HG03558 (cell line): Measurements from ENCODE around the gene SPDYE17.
"Not testable (repeated sequence)": the region's sequence is repeated elsewhere in the genome, so short reads cannot be mapped to it uniquely, and the experiment has no call there.

Source experiments
- ATAC-seq: cut with Tn5 transposase; IDR thresholded peaks from one replicate; pipeline ENCODE4 v1.9.1; 2021; ENCODE audit warnings: moderate number of reproducible peaks; ENCODE audit not compliant: unreplicated experiment; ENCODE audit errors: extremely low read depth

The SPDYE17 gene

DNA sequence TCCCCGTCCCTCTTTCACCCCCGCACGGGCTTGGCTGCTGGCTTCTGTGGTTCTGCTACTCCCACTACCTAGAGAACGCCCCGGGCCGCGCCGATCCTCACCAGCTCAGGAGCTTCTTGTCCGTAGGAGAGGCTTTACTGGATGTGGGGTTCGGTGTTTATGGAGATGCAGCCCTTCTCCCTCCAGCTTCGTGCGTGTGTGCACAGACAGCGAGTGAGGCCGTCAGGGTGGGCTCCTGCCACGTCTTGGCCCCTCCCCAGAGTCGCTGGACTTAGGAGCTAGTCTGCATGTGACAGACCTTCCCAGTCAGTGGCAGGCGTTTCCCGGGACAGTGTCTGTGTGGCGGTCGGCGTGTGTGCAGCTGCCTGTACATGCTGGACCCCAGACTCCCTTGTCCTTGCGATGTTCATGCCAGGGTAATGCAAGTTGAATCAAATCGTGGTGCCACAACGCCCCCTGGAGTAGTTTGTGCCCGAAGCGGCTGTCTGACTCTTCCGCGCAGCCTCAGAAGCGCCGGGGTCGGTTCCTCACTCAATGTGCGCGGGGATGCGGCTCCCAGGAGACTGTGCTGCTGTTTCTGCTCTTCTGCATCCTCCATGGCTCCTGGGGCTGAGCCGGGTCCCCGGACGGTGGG is 32.6 kb downstream of the SPDYE17 start:
- not testable (repeated sequence) for ATAC-seq

DNA sequence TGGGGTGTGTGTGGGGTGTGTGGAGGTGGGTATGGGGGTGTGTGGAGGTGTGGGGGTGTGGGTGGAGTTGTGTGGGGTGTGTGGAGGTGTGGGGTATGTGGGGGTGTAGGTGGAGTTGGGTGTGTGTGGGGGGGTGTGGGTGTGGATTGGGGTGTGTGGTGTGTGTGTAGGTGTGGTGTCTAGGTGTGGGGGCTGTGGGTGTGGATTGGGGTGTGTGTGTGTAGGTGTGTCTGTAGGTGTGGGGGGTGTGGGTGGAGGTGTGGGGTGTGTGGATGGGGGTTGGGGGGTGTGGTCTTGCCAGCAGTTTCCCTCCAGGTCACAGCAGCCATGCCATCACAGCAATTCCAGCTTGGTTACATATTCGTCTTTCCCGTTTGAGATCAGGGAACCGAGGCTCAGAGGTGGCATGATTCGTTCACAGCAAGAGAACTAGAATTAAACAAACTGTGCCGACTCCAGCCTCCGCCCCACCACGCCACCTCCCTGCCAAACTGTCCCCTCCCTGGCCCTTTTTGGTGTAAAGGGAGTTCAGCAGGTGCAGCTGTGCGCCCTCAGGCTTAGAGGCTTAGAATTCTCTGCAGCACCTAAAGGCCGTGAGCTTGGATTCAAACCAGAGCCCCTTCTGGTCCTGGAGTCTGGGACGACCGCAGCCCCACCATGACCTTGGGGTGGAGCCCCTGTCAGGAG is 33.3 kb downstream of the SPDYE17 start:
- ATAC-seq, result not testable (repeated sequence)

DNA sequence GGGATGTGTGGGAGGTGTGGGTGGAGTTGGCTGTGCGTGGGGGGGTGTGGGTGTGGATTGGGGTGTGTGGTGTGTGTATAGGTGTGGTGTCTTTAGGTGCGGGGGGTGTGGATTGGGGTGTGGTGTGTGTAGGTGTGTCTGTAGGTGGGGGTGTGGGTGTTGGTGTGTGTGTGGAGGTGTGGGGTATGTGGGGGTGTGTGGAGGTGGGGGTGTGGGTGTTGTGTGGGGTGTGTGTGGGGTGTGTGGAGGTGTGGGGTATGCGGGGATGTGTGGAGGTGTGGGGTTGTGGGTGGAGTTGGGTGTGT is 33.9 kb downstream of the SPDYE17 start:
- no peak for ATAC-seq

DNA sequence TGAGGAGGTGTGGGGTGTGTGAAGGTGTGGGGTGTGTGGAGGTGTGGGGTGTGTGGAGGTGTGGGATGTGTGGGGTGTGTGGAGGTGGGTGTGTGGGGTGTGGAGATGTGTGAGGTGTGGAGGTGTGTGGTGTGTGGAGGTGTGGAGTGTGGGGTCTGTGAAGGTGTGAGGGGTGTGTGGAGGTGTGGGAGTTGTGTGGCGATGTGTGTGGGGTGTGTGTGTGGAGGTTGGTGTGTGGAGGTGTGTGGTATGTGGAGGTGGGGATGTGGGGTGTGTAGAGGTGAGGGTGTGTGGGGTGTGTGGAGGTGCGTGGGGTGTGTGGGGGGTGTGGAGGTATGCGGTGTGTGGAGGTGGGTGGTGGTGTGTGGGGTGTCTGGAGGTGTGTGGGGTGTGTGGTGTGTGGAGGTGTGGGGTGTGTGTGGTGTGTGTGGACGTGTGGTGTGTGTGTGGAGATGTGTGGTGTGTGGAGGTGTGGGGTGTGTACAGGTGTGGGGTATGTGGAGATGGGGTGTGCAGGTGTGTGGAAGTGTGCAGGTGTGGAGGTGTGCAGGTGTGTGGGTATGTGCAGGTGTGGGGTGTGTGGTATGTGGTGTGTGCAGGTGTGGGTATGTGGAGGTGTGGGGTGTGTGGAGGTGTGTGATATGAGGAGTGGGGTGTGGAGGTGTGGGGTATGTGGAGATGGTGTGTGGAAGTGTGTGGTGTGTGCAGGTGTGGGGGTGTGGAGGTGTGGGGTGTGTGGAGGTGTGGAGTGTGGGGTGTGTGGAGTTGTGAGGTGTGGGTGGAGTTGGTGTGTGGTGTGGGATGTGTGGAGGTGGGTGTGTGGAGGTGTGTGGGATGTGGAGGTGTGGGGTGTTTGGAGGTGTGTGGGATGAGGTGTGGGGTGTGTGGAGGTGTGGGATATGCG is 34.5 kb downstream of the SPDYE17 start:
- ATAC-seq, result no peak

DNA sequence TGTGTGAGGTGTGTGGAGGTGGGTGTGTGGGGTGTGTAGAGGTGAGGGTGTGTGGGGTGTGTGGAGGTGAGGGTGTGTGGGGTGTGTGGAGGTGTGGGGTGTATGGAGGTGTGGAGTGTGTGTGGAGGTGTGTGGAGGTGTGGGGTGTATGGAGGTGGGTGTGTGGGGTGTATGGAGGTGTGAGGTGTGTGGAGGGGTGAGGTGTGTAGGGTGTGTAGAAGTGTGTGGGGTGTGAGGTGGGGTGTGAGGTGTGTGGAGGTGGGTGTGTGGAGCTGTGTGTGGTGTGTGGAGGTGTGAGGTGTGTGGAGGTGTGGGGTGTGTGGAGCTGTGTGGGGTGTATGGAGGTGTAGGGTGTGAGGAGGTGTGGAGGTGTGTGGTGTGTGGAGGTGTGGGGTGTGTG is 35.2 kb downstream of the SPDYE17 start:
- not testable (repeated sequence) for ATAC-seq

DNA sequence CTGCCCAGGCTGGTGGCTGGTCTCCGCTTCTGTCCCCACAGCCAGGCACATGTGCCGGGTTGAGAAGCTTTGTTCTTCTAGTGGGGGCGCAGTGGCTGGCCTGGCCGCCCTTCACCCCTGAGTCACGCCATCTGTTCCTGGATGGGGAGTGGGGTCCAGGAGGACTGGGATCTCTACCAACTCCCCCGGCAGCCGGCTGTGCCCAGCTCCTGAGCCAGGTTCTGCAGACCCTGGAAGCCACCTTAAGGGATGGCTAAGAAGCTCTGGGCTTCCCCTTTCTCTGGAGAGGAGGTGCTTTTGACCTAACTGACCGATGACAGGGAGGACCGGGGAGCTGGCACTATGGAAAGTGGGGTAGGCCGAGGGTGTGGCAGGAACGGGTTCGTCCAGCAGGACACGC is 37.9 kb downstream of the SPDYE17 start:
- not testable (repeated sequence) for ATAC-seq

DNA sequence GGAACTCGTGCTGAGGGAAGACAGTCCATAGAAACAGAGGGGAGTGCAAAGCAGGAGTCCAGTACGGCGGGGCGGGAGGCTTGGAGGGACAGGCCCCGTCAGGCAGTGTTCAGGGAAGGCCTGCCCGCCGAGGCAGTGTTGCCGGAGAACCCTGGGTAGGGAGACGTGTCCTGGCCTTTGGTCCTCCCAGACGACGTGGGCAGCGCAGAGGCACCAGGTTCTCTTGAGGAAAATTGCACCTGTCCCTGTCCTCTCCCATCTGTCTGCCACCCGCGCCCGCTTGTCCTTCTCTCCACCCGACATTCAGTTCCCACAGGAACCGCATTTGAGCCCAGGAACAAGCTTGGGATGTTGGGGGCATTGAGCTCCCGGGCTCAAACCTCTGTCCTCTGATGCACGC is 38.3 kb downstream of the SPDYE17 start:
- not testable (repeated sequence) for ATAC-seq

DNA sequence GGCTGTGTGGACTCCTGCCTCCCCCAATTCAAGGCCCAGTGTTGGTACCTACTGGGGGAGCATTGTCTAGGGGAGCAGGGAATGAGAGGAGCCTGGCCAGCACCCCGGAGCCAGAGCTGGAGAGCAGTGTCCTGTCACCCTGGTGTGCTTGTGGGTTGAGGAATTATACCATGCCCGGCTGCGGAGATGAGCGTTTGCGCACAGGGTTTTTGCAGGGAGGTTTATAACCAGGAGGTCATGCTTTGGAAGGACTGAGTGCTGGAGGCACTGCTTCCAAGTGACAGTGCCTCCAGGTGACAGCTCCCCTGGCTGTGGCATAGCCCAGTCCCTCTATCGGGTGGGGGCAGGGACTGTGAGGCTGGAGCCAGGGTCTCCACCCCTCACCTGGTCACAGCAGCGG is 39.3 kb downstream of the SPDYE17 start:
- not testable (repeated sequence) for ATAC-seq

DNA sequence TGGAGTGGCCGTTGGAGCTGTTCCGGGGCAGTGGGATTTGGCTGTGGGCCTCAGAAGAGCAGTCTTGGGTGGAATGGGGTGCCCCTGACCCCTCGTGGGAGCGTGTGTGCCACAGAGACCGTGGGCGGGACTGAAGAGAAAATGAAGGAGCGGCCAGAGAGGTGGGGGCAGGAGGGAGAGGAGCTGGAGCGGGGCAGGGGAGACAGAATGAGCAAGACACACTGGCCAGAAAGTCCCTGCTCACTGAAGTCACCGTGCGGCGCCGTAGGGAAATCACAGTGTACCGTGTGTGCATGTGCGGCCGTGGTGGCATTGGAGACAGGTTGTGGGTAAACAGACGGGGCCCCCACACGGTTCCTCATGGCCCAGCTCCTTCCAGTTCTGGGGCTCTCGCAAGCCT is 40.0 kb downstream of the SPDYE17 start:
- not testable (repeated sequence) for ATAC-seq

DNA sequence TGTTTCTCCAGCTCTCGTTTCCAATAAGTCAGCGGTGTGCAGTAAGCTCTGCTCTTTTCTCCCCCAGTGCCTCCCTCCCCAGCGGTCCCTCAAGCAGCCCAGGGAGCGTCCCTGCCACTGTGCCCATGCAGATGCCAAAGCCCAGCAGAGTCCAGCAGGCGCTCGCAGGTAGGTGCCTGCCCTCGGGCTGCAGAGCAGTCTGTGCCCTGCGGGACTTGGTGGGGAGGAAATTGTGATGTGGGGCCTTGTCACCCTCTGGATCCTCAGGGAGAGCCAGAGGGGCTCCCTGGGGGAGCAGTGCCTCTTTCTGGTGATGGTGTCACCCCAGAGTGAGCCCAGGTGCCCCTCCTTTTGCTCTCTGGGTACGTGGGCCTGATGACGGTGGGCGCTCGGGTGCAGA is 42.0 kb downstream of the SPDYE17 start:
- ATAC-seq, result not testable (repeated sequence)

DNA sequence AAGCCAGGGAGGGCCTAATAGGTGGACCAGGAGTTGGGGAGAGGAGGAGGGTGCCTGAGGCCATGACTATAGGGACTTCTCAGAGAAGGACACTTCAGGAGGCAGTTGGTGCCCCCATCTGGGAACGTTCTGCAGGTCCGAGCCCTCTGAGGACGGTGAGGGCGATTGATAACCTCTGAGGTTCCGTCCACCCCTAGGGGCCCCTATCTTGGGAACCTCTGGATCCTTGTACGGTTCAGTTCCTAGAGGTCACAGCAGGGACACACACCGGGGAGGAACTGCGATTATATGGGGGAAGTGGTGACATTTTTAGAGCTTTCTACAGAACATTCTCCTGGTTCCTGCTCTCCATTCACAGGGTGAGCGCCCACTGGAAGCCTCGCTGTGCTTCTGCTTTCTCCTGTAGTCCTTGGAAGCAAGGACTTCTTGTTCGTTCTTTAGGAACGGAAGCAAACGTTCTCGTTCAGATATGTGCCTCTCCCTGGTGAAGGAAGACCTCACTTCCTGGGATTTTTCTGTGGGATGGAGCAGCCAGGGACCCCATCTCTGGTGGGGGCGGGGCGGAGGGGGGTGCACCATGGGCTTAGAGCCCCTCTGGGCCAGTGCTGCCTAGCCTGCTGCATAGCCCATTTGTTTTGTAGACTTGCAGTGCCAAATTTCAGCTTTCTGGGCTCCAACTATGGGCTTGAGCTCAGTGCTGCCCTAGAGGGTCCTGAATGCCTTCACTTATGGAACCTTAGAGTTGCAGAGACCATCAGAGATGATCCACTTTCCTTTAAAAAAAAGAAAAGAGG is 46.0 kb downstream of the SPDYE17 start:
- not testable (repeated sequence) for ATAC-seq

DNA sequence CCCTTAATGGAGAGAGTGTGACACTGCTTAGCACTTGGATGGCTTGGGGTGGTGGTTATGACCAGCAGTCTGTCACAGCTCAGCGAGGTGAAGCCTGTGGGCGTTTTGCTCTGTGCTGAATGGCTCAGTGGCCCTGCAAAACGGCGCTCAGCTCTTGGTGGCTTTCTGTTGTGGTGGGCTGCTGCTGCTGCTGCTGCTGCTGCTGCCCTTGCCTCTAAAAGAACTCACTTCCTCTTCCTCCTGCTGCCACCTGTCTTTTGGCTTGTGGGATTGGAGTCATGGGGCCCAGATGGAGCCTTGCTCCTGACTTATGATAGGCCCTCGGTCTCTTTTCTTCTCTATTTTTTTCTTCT is 47.4 kb downstream of the SPDYE17 start:
- peak; percentile 87 for ATAC-seq

DNA sequence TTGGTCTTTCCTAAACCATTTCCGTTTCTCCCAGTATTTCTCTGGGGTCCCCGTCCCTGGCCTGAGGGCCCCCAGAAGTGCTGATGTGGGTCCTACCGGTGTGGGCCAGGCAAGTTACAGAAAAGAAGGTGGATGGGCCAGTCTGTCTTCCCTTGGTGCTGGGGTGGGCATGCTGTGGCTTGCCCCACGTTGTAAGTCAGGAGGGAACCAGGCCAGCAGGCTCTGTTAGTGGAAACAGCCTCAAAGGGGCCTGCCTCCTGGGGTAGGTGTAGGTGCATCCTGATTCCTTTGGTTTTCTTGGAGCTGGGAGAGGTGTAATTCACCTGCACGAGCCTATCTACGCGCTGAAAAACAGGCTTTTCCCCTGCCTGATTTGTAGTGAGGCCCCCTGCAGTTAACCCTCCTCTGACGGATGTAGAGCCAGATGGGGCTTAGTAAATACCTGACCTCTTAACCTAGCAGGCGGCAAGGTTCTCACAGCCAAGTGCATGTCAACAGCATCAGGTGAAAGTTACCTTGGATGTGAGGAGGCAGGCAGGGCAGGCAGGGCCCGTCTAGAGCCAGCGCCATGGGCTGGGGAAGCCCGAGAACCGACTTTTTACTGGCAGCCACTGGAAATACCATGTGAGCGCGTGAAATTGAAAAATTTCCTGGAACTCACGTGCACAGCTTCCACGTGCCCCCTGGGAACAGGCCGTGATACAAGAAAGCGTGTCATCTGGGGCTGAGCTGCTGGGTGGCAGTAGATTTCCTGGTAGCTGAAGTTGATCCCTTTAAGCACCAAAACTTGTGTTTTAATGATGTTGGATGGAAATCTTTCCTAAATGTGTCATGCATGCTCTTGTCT is 48.0 kb downstream of the SPDYE17 start:
- ATAC-seq, result not testable (repeated sequence)

DNA sequence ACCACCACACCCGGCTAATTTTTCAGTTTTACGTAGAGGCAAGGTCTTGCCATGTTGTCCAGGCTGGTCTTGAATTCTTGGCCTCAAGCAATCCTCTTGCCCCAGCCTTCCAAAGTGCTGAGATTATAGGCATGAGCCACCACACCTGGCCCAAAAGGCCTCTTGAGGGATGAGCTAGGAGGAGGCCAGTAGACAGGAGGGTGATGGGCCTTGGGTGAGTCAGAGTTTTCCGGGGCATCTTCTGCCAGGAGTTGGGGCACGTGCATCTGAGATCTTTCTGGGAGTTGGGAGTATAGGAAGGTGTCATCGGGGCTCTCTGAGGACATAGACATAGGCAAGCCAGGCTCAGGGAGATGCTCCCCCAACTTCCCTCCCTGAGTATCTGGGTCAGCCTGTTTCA is 48.8 kb downstream of the SPDYE17 start:
- not testable (repeated sequence) for ATAC-seq

DNA sequence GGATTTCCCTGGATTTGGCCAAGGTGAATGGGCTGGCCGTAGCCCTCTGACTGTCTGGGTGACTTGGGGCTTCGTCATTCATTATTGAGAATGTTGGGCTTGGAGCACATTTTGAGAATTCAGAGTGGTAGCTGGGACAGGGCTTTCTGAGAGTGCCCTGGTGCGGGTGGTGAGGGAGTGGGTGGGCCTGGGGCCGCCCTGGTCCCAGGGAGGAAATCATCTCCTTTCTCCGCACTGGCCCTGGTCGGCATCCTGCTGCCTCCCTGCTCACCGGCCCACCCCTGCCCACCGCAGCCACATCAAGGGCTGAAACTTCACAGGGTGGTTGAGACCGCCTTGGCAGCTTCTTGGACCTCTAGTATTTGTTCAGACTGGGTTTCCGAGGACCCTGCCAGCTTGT is 49.7 kb downstream of the SPDYE17 start:
- ATAC-seq, result not testable (repeated sequence)

DNA sequence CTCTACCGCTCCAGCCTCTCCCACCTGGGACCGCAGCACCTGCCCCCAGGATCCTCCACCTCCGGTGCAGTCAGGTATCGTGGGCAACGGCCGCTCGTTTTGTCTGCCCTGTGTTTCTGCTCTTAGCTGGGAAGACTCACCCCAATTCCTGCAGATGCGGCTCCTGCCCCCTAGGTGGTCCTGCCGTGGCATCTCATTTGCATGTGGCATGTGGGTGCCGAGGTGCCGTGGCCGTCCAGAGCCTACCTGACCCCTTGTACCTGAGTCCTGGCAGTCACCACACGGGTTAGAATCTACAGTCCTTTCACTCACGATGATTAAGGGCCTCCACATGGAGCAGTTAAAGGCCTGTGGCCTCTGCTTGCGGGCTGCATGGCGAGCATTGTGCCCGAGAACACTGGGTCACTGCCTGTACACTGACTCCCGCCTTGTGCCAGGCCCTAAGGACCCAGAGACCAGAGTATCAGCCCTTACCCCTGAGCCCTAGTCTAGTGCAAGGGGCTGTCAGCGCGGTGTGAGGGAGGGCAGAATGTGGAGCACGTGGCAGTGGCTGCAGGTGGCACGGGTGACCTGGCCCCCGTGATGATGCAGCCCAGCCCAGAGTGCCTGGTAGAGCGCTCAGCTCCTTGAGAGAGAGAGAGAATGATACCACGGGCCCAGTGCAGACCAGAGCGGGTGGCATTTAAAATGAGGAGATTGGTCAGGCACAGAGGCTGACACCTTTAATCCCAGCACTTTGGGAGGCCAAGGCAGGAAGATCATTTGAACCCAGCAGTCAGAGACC is 50.8 kb downstream of the SPDYE17 start:
- not testable (repeated sequence) for ATAC-seq

DNA sequence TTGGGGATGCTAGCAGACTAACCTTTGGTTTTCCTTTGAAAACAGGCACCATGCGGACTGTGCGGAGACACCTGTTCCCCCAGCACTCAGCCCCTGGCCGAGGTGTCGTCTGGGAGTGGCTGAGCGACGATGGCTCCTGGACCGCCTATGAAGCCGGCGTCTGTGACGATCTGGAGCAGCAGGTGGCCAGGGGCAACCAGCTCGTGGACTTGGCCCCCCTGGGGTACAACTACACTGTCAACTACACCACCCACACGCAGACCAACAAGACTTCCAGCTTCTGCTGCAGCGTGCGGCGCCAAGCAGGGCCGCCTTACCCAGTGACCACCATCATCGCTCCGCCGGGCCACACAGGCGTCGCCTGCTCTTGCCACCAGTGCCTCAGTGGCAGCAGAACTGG is 51.6 kb downstream of the SPDYE17 start:
- not testable (repeated sequence) for ATAC-seq

DNA sequence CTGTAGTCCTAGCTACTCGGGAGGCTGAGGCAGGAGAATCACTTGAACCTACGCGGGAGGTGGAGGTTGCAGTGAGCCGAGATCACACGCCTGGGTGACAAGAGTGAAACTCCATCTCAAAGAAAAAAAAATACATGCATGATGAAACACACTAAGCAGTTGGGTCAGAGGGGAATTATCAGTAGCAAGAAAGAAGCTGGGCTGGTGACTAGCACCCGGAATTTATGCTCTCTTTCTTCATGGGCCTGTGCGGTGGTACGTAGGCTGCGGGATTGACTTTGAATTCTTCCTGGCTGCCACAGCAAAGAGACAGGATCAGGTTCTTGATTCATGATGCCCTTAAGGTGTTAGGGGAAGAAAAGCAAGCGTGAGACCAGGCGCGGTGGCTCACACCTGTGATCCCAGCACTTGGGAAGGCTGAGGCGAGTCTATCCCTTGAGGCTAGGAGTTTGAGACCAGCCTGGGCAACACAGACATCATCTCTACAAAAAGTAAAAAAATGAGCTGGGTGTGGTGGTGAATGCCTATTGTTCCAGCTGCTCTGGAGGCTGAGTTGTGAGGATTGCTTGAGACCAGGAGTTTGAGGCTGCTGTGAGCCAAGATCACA is 54.3 kb downstream of the SPDYE17 start:
- not testable (repeated sequence) for ATAC-seq
